Glomerular visceral epithelial cell (primary cell): ENCODE data around the gene UCP3.

Experiments used
- DNase-seq: peaks from one replicate; pipeline ENCODE4 v3.0.0-alpha.2; 2016; ENCODE audit errors: extremely low spot score

UCP3 gene

DNA sequence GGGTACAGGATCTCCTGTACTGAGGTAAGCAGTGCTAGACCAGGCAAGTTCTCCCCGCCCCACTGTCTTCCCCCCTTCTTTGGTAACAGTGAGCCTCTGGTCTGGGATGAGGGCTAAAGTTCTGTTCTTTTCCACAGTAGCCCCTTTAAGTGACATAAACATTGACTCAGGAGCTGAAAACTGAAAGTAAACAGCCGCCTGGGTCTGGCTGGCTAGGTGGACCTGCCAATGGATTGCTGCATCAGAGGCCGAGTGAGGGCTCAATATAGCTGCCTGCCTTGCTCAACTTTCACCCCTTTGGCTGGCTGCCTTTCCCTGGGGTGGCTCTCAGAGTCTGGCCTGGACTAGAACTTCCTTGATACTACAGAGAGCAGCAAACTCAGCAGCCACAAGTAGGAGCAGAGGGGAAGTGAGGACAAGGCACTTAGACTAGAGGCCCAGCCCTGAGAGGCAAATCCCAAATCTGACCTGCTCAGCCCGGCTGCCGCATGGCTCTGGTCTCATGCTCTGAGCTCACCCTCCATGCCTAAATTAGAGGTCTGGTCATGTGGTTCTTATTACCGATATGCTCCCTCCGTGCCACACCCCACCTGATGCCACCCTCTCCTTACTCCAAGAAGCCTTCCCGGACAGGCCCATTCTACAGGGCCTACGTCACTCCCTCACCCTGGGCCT, 9.6 kb upstream of the UCP3 start:
- DNase-seq, result no peak

- DNase-seq, result no peak
Observed at GRCh38 chr11:74017631-74018030, 8.7 kb upstream of the UCP3 start.

DNA sequence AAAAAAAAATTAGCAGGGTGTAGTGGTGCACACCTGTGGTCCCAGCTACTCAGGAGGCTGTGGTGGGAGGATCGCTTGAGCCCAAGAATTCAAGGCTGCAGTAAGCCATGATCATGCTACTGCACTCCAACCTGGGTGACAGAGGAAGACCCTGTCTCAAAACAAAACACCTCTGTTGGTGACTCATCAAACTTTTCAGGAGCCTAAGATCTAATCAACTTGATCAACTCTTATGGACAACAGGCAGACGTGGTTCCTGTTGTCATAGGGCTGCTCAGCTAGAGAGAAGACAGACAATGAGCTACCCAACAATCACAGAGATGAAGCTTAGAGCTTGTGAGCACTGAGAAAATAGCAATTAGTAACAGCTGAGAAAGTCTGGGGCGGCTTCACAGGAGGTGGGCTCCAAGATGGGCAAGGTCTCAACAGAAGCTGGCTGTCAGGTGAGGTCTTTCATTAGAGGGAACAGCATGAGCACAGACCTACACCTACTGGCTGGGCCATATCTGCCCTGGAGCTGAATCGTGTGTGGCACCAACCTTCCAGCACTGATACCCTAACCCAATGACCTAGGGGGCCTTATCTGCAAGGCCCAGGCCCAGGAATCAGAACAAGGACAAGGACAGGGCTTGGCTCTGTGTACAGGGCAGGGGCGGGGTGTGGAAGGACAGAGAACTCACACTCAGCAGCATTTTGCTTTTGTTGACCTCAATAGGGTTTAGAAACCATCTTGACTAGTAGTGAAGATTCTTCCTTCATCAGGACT, 7.2 kb upstream of the UCP3 start:
- no peak for DNase-seq

DNA sequence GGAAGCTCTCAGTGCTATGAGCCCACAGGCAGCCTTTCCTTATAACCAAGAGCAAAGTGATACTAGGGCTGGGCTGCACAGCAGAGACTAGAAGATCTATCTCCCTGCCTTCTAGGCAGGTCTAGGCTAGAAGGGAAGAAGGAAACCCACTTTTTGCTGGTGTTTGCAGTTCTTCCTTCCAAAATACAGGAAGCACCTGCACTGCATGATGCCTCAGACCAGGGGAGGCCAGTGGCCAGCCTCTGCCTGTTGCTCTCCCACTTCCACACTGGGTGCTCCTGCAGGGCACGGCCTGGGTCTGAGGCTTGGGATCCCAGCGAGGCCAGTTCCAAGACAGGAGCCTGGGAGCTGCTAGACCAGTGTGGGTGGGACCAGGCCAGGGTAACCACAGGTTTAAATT, 6.0 kb upstream of the UCP3 start:
- DNase-seq, result no peak

- no peak for DNase-seq
Observed at GRCh38 chr11:74013141-74013540, 4.3 kb upstream of the UCP3 start.

DNA sequence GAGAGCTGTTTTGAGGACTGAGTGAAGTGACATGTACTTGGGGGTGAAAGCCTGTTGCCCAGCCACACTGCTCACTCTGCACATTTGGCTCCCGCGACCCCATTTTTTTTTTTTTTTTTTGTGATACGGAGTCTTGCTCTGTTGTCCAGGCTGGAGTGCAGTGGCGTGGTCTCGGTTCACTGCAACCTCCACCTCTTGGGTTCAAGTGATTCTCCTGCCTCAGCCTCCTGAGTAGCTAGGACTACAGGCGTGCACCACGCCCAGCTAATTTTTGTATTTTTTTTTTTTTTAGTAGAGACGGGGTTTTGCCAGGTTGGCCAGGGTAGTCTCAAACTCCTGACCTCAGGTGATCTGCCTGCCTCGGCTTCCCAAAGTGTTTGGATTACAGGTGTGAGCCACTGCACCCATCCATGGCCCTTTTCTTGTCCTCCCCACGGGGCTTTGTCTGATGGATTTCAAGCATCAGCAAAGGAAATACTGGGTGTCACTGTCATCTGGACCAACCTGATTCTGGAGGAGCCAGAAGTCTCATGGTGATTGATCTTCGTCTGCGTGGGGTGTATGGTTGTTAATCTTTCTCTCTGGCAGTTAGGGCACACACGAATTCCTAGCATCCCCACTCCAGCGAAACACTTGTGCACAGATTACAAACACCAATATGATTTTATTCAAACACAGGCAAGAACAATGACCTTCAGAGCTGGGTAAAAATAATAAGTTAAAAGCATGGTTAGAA, 3.4 kb upstream of the UCP3 start:
- no peak for DNase-seq

GRCh38 chr11:74011360-74012073, 2.6 kb upstream of the UCP3 start:
- no peak for DNase-seq

- no peak for DNase-seq
Observed at GRCh38 chr11:74010306-74011300, 1.7 kb upstream of the UCP3 start.

DNA sequence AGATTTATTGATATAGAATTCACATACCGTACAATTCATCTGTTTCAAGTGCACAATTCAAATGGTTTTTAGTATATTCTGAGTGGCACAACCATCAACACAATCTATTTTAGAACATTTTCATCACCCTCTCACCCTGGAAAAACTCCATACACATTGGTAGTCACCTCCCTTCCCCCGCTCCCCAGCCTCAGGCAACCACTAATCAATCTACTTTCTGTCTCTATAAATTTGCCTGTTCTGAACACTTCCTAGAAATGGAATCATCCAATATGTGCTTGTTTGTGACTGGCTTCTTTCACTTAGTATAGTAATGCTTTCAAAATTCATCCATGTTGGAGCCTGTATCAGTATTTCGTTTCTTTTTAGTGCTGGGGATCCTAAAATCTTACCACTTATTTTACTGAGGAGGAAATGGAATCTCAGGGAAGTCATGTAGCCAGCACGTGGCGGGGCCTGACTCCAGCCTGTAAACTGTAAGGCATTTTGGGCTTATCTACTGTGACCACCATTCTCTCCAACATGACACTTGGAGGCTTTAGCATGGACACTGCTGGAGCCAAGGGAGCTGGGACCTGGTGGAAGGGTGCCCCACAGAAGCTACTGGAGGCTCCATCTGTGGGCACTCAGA, 905 bp upstream of the UCP3 start:
- DNase-seq, result no peak

GRCh38 chr11:74009230-74009547, 304 bp upstream of the UCP3 start:
- DNase-seq, result no peak

DNA sequence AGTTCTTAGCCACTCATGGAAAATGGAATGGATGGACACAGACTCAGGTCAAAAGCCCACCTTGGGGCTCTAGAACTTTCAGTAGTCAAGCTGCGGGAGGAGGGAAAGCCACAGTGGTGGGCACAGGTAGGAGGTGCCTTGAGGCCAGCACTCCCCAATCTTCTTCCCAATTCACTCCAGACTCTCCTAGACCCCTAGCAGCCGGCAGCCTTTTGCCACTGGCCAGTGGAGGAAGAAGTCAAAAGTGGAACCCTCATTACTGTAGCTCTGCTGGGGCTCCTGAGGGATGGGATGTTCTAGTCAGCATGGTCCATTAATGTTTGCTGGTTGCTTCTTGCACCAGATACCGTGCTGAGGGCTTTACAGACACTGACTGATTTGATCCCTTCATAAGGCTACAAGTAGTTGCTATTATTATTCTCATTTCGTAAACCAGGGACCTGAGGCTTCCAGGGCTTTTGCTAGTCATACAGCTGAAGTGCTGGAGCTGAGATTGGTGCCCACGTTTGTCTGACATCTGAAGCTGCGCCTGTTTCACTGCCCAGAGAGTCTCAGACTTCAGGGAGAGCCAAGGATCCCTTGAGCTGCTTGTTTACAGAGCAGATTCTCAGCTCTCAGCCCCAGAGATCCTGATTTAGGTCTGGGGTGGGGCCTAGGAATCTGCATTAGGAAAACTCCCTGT, 1.1 kb downstream of the UCP3 start:
- DNase-seq, result no peak

- no peak for DNase-seq
Observed at GRCh38 chr11:74006743-74007304, 2.1 kb downstream of the UCP3 start.

DNA sequence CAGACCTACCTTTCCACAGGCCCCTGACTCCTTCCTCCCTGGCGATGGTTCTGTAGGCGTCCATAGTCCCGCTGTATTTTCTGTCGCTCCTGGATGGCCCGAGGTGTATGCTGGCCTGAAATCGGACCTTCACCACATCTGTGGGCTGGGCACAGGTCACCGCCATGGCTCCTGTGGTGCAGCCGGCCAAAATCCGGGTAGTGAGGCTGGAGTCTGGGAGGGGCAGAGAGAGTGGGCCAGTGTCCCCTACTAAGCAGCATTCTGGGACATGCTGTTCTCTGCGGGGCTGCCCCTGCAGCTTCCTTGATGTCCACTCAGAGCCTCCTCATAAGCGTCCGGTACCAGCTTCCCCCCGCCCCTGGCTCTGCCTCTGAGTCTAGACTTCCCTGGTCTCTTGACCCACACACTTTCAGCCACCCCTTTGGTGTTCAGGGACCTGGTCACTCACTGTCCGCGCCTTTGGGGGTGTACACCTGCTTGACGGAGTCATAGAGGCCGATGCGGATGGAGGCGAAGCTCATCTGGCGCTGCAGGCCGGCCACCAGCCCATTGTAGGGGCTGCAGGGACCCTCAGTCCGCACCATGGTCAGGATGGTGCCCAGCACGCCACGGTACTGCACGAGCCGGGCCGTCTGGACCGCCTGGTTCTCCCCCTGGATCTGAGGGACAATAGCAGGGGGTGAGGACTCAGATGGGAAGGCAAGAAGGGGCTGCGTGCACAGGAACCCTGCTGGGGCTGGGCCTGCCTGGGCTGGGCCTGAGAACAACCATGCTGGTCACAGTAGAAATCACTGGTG, 3.0 kb downstream of the UCP3 start:
- no peak for DNase-seq

GRCh38 chr11:74004759-74005615, 3.9 kb downstream of the UCP3 start:
- no peak for DNase-seq

DNA sequence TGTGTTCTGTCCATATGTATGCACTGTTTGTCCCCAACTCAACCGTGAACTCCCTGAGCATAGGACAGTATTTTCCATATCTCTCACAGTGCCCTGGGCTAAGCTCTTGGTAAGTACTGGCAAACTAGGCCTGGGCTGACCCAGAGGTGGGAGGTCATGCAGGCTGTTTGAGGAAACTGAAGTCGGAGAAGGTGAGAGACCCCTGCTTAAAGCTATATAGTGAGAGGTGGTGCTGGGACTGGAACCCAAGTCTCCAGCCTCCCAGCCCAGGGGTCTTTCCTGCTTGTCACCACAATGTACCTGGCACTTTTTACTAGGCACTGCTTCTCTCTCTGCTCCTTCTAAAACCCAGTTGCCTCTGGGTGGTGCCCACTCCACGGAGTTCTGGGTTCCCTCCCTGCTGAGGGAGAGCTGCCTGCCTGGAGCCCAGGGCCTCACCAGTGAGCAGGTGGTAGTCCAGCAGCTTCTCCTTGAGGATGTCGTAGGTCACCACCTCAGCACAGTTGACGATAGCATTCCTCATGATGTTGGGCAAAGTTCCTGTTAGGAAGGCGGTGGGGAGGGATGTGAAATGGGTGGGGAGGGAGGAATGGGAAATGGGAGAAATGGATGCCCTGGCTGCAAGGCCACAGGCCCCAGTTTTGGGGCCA, 4.7 kb downstream of the UCP3 start:
- no peak for DNase-seq

DNA sequence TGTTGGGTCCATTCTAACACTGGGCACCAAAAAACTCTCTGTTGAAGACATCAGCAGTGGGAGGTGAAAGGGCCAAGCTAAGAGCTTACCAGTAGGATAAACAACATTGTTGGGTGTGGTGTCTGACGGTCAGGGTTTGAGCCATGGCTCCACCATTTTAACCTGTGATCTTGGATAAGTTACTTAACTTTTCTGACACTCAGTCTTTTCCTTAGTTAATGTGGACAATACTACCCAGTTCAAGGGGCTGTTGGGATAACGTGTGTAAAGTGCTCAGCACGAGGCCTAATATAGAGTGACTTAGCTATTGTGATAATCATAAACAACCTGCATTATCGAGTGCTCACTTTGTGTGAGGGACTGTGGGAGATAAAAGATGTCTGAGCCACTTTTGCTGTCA, 6.1 kb downstream of the UCP3 start:
- DNase-seq, result no peak

GRCh38 chr11:74001822-74002286, 7.0 kb downstream of the UCP3 start:
- DNase-seq, result no peak
